ENCODE results near the gene ADGRG4.

DNA sequence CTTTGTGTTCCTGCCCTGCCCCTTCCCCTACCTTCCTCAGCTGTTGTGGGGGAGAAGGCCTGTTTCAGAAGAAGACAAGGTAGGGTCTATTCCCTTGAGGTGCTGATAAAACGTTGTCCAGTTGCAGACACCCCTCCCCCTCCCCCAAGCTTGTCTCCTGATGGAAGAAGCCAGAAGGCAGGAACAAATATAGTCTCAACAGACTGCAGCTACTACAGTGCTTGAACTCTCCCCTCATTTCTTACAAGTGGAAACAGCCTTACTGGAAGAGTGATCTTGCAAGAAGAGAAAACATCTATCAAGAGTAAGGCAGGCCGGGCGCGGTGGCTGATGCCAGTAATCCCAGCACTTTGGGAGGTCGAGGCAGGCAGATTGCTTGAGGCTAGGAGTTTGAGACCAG, 38.5 kb upstream of the ADGRG4 start:
- TF ChIP-seq CTCF (IDR thresholded peaks at IDR 0.05; ENCODE audit: low read depth, low read length, missing input control) = no peak
- TF ChIP-seq, protein P1, sequence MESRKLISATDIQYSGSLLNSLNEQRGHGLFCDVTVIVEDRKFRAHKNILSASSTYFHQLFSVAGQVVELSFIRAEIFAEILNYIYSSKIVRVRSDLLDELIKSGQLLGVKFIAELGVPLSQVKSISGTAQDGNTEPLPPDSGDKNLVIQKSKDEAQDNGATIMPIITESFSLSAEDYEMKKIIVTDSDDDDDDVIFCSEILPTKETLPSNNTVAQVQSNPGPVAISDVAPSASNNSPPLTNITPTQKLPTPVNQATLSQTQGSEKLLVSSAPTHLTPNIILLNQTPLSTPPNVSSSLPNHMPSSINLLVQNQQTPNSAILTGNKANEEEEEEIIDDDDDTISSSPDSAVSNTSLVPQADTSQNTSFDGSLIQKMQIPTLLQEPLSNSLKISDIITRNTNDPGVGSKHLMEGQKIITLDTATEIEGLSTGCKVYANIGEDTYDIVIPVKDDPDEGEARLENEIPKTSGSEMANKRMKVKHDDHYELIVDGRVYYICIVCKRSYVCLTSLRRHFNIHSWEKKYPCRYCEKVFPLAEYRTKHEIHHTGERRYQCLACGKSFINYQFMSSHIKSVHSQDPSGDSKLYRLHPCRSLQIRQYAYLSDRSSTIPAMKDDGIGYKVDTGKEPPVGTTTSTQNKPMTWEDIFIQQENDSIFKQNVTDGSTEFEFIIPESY (IDR thresholded peaks at IDR 0.05) = no peak
- no peak for TF ChIP-seq GABPA (IDR thresholded peaks at IDR 0.05 in 1 of 2, conservative IDR thresholded peaks at IDR 0.05 in 1 of 2)
- TF ChIP-seq EGR1 (IDR thresholded peaks at IDR 0.05; ENCODE audit: low read depth in 2 of 2) = no peak
- TF ChIP-seq REST (IDR thresholded peaks at IDR 0.05) = no peak
- TF ChIP-seq ATF3 (IDR thresholded peaks at IDR 0.05) = no peak
- TF ChIP-seq SP1 (IDR thresholded peaks at IDR 0.05) = no peak
